WTC11 (cell line): ENCODE results near the gene FHL3. TPM values are rescaled to one million over a fixed set of nuclear protein-coding genes. Genes with fewer than 3 reads are reported as not detected.

Experiments
- ATAC-seq: fragments of 200-7000 bp; cut with Tn5 transposase; 2 replicates; pipeline ENCODE4 v1.10.0; 2021; ENCODE audit warnings: mild to moderate bottlenecking, moderate library complexity
- CTCF ChIA-PET: fragments of 300-600 bp; sonication (Branson Sonifier 250); formaldehyde crosslinking; loops from one replicate; lab custom pipeline; 2021; ENCODE audit warnings: antibody characterized with exemption; lab: Charles Lee
- POLR2A ChIA-PET: fragments of 350-600 bp; sonication (Branson Sonifier 250); formaldehyde crosslinking; loops from one replicate; lab custom pipeline; 2021; ENCODE audit warnings: antibody characterized with exemption; lab: Charles Lee
- DNase-seq: peaks from one replicate; pipeline ENCODE4 v3.0.0; 2021; ENCODE audit warnings: low spot score
- H3K27ac Mint-ChIP-seq: 2 replicates; pipeline ENCODE4 v1.8.0; 2021; ENCODE audit warnings: mixed read lengths
- H3K27me3 Mint-ChIP-seq: 2 replicates; pipeline ENCODE4 v1.8.0; 2021; ENCODE audit warnings: low read depth, mild to moderate bottlenecking, moderate library complexity, mixed read lengths
- H3K36me3 Mint-ChIP-seq: 2 replicates; pipeline ENCODE4 v1.8.0; 2021; ENCODE audit warnings: mixed read lengths
- H3K4me1 Mint-ChIP-seq: 2 replicates; pipeline ENCODE4 v1.8.0; 2022; ENCODE audit warnings: mixed read lengths
- H3K4me3 Mint-ChIP-seq: 2 replicates; pipeline ENCODE4 v1.8.0; 2021; ENCODE audit warnings: mild to moderate bottlenecking, moderate library complexity, mixed read lengths
- H3K9me3 Mint-ChIP-seq: 2 replicates; pipeline ENCODE4 v1.8.0; 2021; ENCODE audit warnings: mixed read lengths
- CBFB ChIP-seq: sonication (generic); formaldehyde crosslinking; IDR thresholded peaks from 2 replicates; pipeline ENCODE4 v1.8.1; 2022; ENCODE audit warnings: mild to moderate bottlenecking, low read depth, missing genetic modification reagents
- CREM ChIP-seq: sonication (generic); formaldehyde crosslinking; IDR thresholded peaks from 2 replicates; pipeline ENCODE4 v1.8.1; 2022; ENCODE audit warnings: mild to moderate bottlenecking, missing genetic modification reagents, moderate library complexity
- E2F1 ChIP-seq: sonication (generic); formaldehyde crosslinking; IDR thresholded peaks from 2 replicates; pipeline ENCODE4 v1.8.0; 2022; ENCODE audit warnings: mild to moderate bottlenecking, missing genetic modification reagents
- ESRRA ChIP-seq: sonication (generic); formaldehyde crosslinking; IDR thresholded peaks from 2 replicates; pipeline ENCODE4 v1.8.1; 2022; ENCODE audit warnings: mild to moderate bottlenecking, missing genetic modification reagents, borderline replicate concordance
- FOXP1 ChIP-seq: sonication (generic); formaldehyde crosslinking; IDR thresholded peaks from 2 replicates; pipeline ENCODE4 v1.8.0; 2022; ENCODE audit warnings: missing genetic modification reagents, mild to moderate bottlenecking, moderate library complexity, borderline replicate concordance
- GTF2I ChIP-seq: fragments of 250-450 bp; sonication (Bioruptor Pico); conservative IDR thresholded peaks from 2 replicates; pipeline ENCODE4 v1.4.0; 2021; ENCODE audit warnings: mild to moderate bottlenecking
- KAT7 ChIP-seq: sonication (generic); formaldehyde crosslinking; IDR thresholded peaks from 2 replicates; pipeline ENCODE4 v1.8.1; 2023; ENCODE audit warnings: missing genetic modification reagents, mild to moderate bottlenecking, borderline replicate concordance
- MAX ChIP-seq: sonication (generic); formaldehyde crosslinking; IDR thresholded peaks from 2 replicates; pipeline ENCODE4 v1.8.0; 2022; ENCODE audit warnings: mild to moderate bottlenecking, missing genetic modification reagents
- MLX ChIP-seq: sonication (generic); formaldehyde crosslinking; IDR thresholded peaks from 2 replicates; pipeline ENCODE4 v1.8.1; 2023; ENCODE audit warnings: mild to moderate bottlenecking, missing genetic modification reagents, moderate library complexity
- NFE2L1 ChIP-seq: sonication (generic); formaldehyde crosslinking; IDR thresholded peaks from 2 replicates; pipeline ENCODE4 v1.8.1; 2023; ENCODE audit warnings: missing genetic modification reagents
- NR3C1 ChIP-seq: sonication (generic); formaldehyde crosslinking; conservative IDR thresholded peaks from 2 replicates; pipeline ENCODE4 v1.8.1; 2023; ENCODE audit warnings: low read depth, mild to moderate bottlenecking, missing genetic modification reagents
- PRDM15 ChIP-seq: sonication (generic); formaldehyde crosslinking; IDR thresholded peaks from 2 replicates; pipeline ENCODE4 v1.8.0; 2022; ENCODE audit warnings: missing genetic modification reagents
- SOX15 ChIP-seq: fragments of 250-450 bp; sonication (Bioruptor Pico); IDR thresholded peaks from 2 replicates; pipeline ENCODE4 v1.9.0; 2021; ENCODE audit warnings: mild to moderate bottlenecking
- USF1 ChIP-seq: sonication (generic); formaldehyde crosslinking; IDR thresholded peaks from 2 replicates; pipeline ENCODE4 v1.8.0; 2022; ENCODE audit warnings: mild to moderate bottlenecking, missing genetic modification reagents
- ZNF138 ChIP-seq: sonication (generic); formaldehyde crosslinking; conservative IDR thresholded peaks from 2 replicates; pipeline ENCODE4 v1.8.1; 2022; ENCODE audit warnings: mild to moderate bottlenecking, moderate library complexity, missing genetic modification reagents
- ZNF232 ChIP-seq: sonication (generic); formaldehyde crosslinking; IDR thresholded peaks from 2 replicates; pipeline ENCODE4 v1.8.0; 2022; ENCODE audit warnings: mild to moderate bottlenecking, missing genetic modification reagents
- ZNF317 ChIP-seq: sonication (generic); formaldehyde crosslinking; IDR thresholded peaks from 2 replicates; pipeline ENCODE4 v1.8.1; 2023; ENCODE audit warnings: low read depth, mild to moderate bottlenecking, moderate library complexity, missing genetic modification reagents, borderline replicate concordance
- total RNA-seq: library from RNA; stranded (reverse); gene quantifications from 3 replicates; pipeline ENCODE4 v1.2.3, GENCODE V29; 2021
- TF ChIP-seq, protein P1 (sequence below): fragments of 250-450 bp; sonication (Bioruptor Pico); IDR thresholded peaks from 2 replicates; pipeline ENCODE4 v1.9.0; 2021; ENCODE audit warnings: moderate library complexity, mild to moderate bottlenecking, inconsistent platforms, borderline replicate concordance
- TF ChIP-seq, protein P2 (sequence below): sonication (generic); formaldehyde crosslinking; IDR thresholded peaks from 2 replicates; pipeline ENCODE4 v1.8.1; 2023; ENCODE audit warnings: mild to moderate bottlenecking, missing genetic modification reagents
- TF ChIP-seq, protein P3 (sequence below): fragments of 250-450 bp; sonication (Bioruptor Pico); IDR thresholded peaks from 2 replicates; pipeline ENCODE4 v1.8.0; 2021; ENCODE audit warnings: mild to moderate bottlenecking
- TF ChIP-seq, protein P4 (sequence below): sonication (generic); formaldehyde crosslinking; IDR thresholded peaks from 2 replicates; pipeline ENCODE4 v1.8.1; 2022; ENCODE audit warnings: low read depth, mild to moderate bottlenecking, moderate library complexity, missing genetic modification reagents, borderline replicate concordance

The FHL3 gene
- total RNA-seq, 1 experiment from 2014 or later = 34.4 TPM

- TF ChIP-seq, protein P1, sequence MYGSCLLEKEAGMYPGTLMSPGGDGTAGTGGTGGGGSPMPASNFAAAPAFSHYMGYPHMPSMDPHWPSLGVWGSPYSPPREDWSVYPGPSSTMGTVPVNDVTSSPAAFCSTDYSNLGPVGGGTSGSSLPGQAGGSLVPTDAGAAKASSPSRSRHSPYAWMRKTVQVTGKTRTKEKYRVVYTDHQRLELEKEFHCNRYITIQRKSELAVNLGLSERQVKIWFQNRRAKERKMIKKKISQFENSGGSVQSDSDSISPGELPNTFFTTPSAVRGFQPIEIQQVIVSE (CRISPR knock-in tag) = no peak
- TF ChIP-seq FOXP1 (CRISPR knock-in tag) = no peak
- no peak for TF ChIP-seq NR3C1 (CRISPR knock-in tag)
- TF ChIP-seq ZNF138 (CRISPR knock-in tag) = no peak
- TF ChIP-seq PRDM15 (CRISPR knock-in tag) = no peak
- TF ChIP-seq CREM = no peak
- TF ChIP-seq USF1 (CRISPR knock-in tag) = no peak
- no peak for TF ChIP-seq NFE2L1
- TF ChIP-seq E2F1 (CRISPR knock-in tag) = no peak
- no peak for TF ChIP-seq CBFB (CRISPR knock-in tag)
- TF ChIP-seq, protein P2, sequence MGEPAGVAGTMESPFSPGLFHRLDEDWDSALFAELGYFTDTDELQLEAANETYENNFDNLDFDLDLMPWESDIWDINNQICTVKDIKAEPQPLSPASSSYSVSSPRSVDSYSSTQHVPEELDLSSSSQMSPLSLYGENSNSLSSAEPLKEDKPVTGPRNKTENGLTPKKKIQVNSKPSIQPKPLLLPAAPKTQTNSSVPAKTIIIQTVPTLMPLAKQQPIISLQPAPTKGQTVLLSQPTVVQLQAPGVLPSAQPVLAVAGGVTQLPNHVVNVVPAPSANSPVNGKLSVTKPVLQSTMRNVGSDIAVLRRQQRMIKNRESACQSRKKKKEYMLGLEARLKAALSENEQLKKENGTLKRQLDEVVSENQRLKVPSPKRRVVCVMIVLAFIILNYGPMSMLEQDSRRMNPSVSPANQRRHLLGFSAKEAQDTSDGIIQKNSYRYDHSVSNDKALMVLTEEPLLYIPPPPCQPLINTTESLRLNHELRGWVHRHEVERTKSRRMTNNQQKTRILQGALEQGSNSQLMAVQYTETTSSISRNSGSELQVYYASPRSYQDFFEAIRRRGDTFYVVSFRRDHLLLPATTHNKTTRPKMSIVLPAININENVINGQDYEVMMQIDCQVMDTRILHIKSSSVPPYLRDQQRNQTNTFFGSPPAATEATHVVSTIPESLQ (CRISPR knock-in tag) = no peak
- no peak for TF ChIP-seq ESRRA
- no peak for TF ChIP-seq GTF2I (CRISPR knock-in tag)
Measured at GRCh38 chr1:37952738-37953137, 52.6 kb downstream of the FHL3 start (continued).

GRCh38 chr1:37951783-37952624, 53.3 kb downstream of the FHL3 start:
- Mint-ChIP-seq H3K4me3 (no peak overlapping the region), H3K9me3 (no peaks in the 10 kb centered on the region)
- TF ChIP-seq, protein P1 (CRISPR knock-in tag) = no peak
- TF ChIP-seq, protein P3, sequence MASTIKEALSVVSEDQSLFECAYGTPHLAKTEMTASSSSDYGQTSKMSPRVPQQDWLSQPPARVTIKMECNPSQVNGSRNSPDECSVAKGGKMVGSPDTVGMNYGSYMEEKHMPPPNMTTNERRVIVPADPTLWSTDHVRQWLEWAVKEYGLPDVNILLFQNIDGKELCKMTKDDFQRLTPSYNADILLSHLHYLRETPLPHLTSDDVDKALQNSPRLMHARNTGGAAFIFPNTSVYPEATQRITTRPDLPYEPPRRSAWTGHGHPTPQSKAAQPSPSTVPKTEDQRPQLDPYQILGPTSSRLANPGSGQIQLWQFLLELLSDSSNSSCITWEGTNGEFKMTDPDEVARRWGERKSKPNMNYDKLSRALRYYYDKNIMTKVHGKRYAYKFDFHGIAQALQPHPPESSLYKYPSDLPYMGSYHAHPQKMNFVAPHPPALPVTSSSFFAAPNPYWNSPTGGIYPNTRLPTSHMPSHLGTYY = no peak
- no peak for TF ChIP-seq KAT7 (CRISPR knock-in tag)
- no peak for TF ChIP-seq MAX (CRISPR knock-in tag)
- TF ChIP-seq MLX = no peak
- no peak for TF ChIP-seq NFE2L1
- TF ChIP-seq, protein P4, sequence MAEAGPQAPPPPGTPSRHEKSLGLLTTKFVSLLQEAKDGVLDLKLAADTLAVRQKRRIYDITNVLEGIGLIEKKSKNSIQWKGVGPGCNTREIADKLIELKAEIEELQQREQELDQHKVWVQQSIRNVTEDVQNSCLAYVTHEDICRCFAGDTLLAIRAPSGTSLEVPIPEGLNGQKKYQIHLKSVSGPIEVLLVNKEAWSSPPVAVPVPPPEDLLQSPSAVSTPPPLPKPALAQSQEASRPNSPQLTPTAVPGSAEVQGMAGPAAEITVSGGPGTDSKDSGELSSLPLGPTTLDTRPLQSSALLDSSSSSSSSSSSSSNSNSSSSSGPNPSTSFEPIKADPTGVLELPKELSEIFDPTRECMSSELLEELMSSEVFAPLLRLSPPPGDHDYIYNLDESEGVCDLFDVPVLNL (CRISPR knock-in tag) = no peak
- no peak for TF ChIP-seq ZNF232 (CRISPR knock-in tag)
- TF ChIP-seq SOX15 (CRISPR knock-in tag) = no peak
- TF ChIP-seq ZNF317 (CRISPR knock-in tag) = no peak

More at GRCh38 chr1:37951783-37952624, 53.3 kb downstream of the FHL3 start:
- DNase-seq (no peak), ATAC-seq (no peak)
- ChIA-PET POLR2A (no interaction called here), CTCF (no interaction called here)
- peak overlapping the region; percentile 45; the same call in 1 of the 2 replicates for H3K27ac Mint-ChIP-seq
- H3K36me3 Mint-ChIP-seq = no peaks in the 10 kb centered on the region
- H3K27me3 Mint-ChIP-seq = no peaks in the 10 kb centered on the region
- peaks cover 7% of the 10 kb centered on the region; the same call in 1 of the 2 replicates for H3K4me1 Mint-ChIP-seq
